Peyer's patch (tissue), 4 donors: ENCODE results near the gene NPAS4. TPM values are rescaled to one million over a fixed set of nuclear protein-coding genes. Genes with fewer than 3 reads are reported as not detected.

Experiments used
- DNase-seq, 3 donors: peaks; one replicate each; pipeline ENCODE4 v3.0.0-alpha.2; 2017 to 2019
- H3K27ac ChIP-seq, 4 donors: fragments of 200-600 bp; sonication (generic); one replicate each; pipeline ENCODE4 v1.5.1; 2016 to 2019
- H3K27me3 ChIP-seq, 2 donors: fragments of 200-600 bp; sonication (generic); one replicate each; pipeline ENCODE4 v1.5.1; 2019
- H3K36me3 ChIP-seq, 3 donors: fragments of 200-600 bp; sonication (generic); one replicate each; pipeline ENCODE4 v1.5.1; 2016 to 2019
- H3K4me1 ChIP-seq, 4 donors: fragments of 200-600 bp; sonication (generic); one replicate each; pipeline ENCODE4 v1.5.1; 2016 to 2019
- H3K4me3 ChIP-seq, 4 donors: fragments of 200-600 bp; sonication (generic); 1 replicate in 3 of 4; 2 replicates in 1 of 4; pipeline ENCODE4 v1.5.1; 2016 to 2019; ENCODE audit warnings: mild to moderate bottlenecking in 1 of 4
- H3K9me3 ChIP-seq, 4 donors: fragments of 200-600 bp; sonication (generic); one replicate each; pipeline ENCODE4 v1.5.1; 2016 to 2019; ENCODE audit warnings: mild to moderate bottlenecking in 1 of 4
- POLR2A ChIP-seq, 2 donors: fragments of 450-650 bp; IDR thresholded peaks; one replicate each; pipeline ENCODE4 v1.5.1; 2017; ENCODE audit warnings: antibody characterized with exemption in 2 of 2, mild to moderate bottlenecking in 2 of 2, moderate library complexity in 2 of 2
- total RNA-seq, 4 donors: library from RNA; depleted of rRNA; stranded (reverse); fragments of >200 nt; gene quantifications; one replicate each; pipeline ENCODE4 v1.1.0, GENCODE V29; 2016
- TF ChIP-seq, protein P1 (sequence below), 6 experiments: fragments of 450-650 bp in 4 of 6; fragments of 200-600 bp in 2 of 6; sonication (generic) in 1 of 6; IDR thresholded peaks; one replicate each; pipeline ENCODE4 v1.5.1; 2017 to 2019; ENCODE audit warnings: antibody characterized with exemption in 6 of 6, mild to moderate bottlenecking in 3 of 6, moderate library complexity in 1 of 6

The NPAS4 gene
- total RNA-seq, 4 donors from 2014 or later: not detected

- Histone ChIP-seq H3K4me3 (peak overlapping the region in 2 of 4 donors; percentile 18 to 42), H3K9me3 (no peaks in the 10 kb centered on the region), H3K27me3 (no peaks in the 10 kb centered on the region), H3K27ac (no peak overlapping the region), H3K4me1 (peaks cover 0 to 6% (median 0%) of the 10 kb centered on the region in 4 donors), H3K36me3 (no peaks in the 10 kb centered on the region)
- peak; percentile 82 to 95 (median 86) for DNase-seq
- no peak for TF ChIP-seq POLR2A (IDR thresholded peaks at IDR 0.05)
- TF ChIP-seq, protein P1, sequence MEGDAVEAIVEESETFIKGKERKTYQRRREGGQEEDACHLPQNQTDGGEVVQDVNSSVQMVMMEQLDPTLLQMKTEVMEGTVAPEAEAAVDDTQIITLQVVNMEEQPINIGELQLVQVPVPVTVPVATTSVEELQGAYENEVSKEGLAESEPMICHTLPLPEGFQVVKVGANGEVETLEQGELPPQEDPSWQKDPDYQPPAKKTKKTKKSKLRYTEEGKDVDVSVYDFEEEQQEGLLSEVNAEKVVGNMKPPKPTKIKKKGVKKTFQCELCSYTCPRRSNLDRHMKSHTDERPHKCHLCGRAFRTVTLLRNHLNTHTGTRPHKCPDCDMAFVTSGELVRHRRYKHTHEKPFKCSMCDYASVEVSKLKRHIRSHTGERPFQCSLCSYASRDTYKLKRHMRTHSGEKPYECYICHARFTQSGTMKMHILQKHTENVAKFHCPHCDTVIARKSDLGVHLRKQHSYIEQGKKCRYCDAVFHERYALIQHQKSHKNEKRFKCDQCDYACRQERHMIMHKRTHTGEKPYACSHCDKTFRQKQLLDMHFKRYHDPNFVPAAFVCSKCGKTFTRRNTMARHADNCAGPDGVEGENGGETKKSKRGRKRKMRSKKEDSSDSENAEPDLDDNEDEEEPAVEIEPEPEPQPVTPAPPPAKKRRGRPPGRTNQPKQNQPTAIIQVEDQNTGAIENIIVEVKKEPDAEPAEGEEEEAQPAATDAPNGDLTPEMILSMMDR (IDR thresholded peaks at IDR 0.05): peak; percentile 76 to 97 (median 87)
These were observed 34.4 kb upstream of the NPAS4 start for GRCh38 chr11:66386171-66387069.

GRCh38 chr11:66388780-66389386, 32.0 kb upstream of the NPAS4 start:
- peaks cover 0 to 6% (median 0%) of the 10 kb centered on the region in 4 donors for H3K4me1 ChIP-seq
- peak; percentile 66 to 92 (median 81) for DNase-seq
- no peaks in the 10 kb centered on the region for H3K36me3 ChIP-seq
- H3K27me3 ChIP-seq: no peaks in the 10 kb centered on the region
- H3K4me3 ChIP-seq: no peak overlapping the region
- no peaks in the 10 kb centered on the region for H3K9me3 ChIP-seq
- TF ChIP-seq POLR2A (IDR thresholded peaks at IDR 0.05): no peak
- TF ChIP-seq, protein P1 (IDR thresholded peaks at IDR 0.05): peak in 5 of 6 experiments; percentile 38 to 77 (median 71)
- no peak overlapping the region for H3K27ac ChIP-seq

GRCh38 chr11:66391322-66391721, 29.5 kb upstream of the NPAS4 start:
- H3K36me3 ChIP-seq: no peaks in the 10 kb centered on the region
- no peak overlapping the region for H3K4me3 ChIP-seq
- H3K27ac ChIP-seq: no peak overlapping the region
- no peaks in the 10 kb centered on the region for H3K9me3 ChIP-seq
- H3K27me3 ChIP-seq: no peaks in the 10 kb centered on the region
- DNase-seq: no peak
- no peak for TF ChIP-seq POLR2A (IDR thresholded peaks at IDR 0.05)
- TF ChIP-seq, protein P1 (IDR thresholded peaks at IDR 0.05): no peak
- H3K4me1 ChIP-seq: peaks cover 0 to 5% (median 0%) of the 10 kb centered on the region in 4 donors

GRCh38 chr11:66393954-66394353, 26.9 kb upstream of the NPAS4 start:
- TF ChIP-seq, protein P1 (IDR thresholded peaks at IDR 0.05): no peak
- TF ChIP-seq POLR2A (IDR thresholded peaks at IDR 0.05): no peak
- H3K27ac ChIP-seq: no peak overlapping the region
- no peak overlapping the region for H3K4me3 ChIP-seq
- no peaks in the 10 kb centered on the region for H3K36me3 ChIP-seq
- no peaks in the 10 kb centered on the region for H3K9me3 ChIP-seq
- no peak for DNase-seq
- no peaks in the 10 kb centered on the region for H3K27me3 ChIP-seq
- H3K4me1 ChIP-seq: no peaks in the 10 kb centered on the region

DNA sequence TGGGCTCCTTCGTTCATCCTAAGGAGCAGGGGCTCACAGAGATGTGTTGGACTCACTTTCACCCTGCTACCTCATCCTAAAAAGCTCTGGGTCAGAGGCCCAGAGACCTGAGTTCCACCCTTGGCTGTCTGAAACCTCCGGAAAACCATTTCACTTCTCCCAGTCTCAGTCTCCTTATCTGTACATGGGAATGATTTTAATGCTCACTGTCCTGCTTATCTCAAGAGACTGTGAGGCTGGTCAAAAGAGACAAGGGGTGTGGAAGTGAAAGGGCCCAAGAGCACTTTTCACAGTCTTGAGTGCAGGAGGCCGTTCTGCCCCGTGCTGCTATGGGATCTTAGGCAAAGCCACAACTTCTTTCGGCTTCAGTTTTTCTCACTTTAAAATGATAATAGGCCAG, 13.2 kb upstream of the NPAS4 start:
- DNase-seq: no peak
- TF ChIP-seq, protein P1 (IDR thresholded peaks at IDR 0.05): no peak
- TF ChIP-seq POLR2A (IDR thresholded peaks at IDR 0.05): no peak
- peaks cover 0 to 11% (median 3%) of the 10 kb centered on the region in 4 donors for H3K4me1 ChIP-seq
- H3K27ac ChIP-seq: no peak overlapping the region
- no peak overlapping the region for H3K4me3 ChIP-seq
- no peaks in the 10 kb centered on the region for H3K9me3 ChIP-seq
- no peaks in the 10 kb centered on the region for H3K36me3 ChIP-seq
- no peaks in the 10 kb centered on the region for H3K27me3 ChIP-seq
